A673 (cell line): ENCODE measurements around the gene B4GALNT4. TPM values are rescaled to one million over a fixed set of nuclear protein-coding genes. Genes with fewer than 3 reads are reported as not detected.

Source experiments
- BruUV-seq: library from RNA; stranded (reverse); fragments of 400-500 nt; replicated peaks from 2 replicates; lab custom pipeline; 2021; lab: Mats Ljungman, UMichigan
- CTCF ChIA-PET: fragments of 300-600 bp; sonication (Branson Sonifier 250); formaldehyde crosslinking; loops from one replicate; lab custom pipeline; 2022; ENCODE audit warnings: antibody characterized with exemption; lab: Charles Lee
- POLR2A ChIA-PET: fragments of 300-600 bp; sonication (Branson Sonifier 250); formaldehyde crosslinking; loops from one replicate; lab custom pipeline; 2022; ENCODE audit warnings: antibody characterized with exemption; ENCODE audit not compliant: low non-redundant PET; lab: Charles Lee
- DNase-seq: peaks from one replicate; pipeline ENCODE4 v3.0.0-alpha.2; 2015; ENCODE audit warnings: low spot score
- H3K27ac ChIP-seq: fragments of 200-600 bp; sonication (generic); 2 replicates; pipeline ENCODE4 v1.5.1; 2016; ENCODE audit warnings: mixed run types, low read depth, mild to moderate bottlenecking, mixed read lengths, antibody characterized with exemption, low read length; ENCODE audit not compliant: poor library complexity, severe bottlenecking
- H3K27me3 ChIP-seq: fragments of 200-600 bp; sonication (generic); replicated peaks from 2 replicates; pipeline ENCODE4 v1.6.1; 2017; ENCODE audit warnings: mixed run types, low read depth, mild to moderate bottlenecking, mixed read lengths, antibody characterized with exemption, low read length; ENCODE audit not compliant: insufficient read depth, poor library complexity
- H3K36me3 ChIP-seq: fragments of 200-600 bp; sonication (generic); 2 replicates; pipeline ENCODE4 v1.6.1; 2016; ENCODE audit warnings: mixed run types, mild to moderate bottlenecking, mixed read lengths, antibody characterized with exemption, low read length; ENCODE audit not compliant: insufficient read depth, poor library complexity, severe bottlenecking
- H3K4me1 ChIP-seq: fragments of 200-600 bp; sonication (generic); 2 replicates; pipeline ENCODE4 v1.6.1; 2017; ENCODE audit warnings: mixed run types, mild to moderate bottlenecking, mixed read lengths, antibody characterized with exemption, low read length; ENCODE audit not compliant: insufficient read depth, poor library complexity, severe bottlenecking
- H3K4me3 ChIP-seq: fragments of 200-600 bp; sonication (generic); 2 replicates; pipeline ENCODE4 v1.5.1; 2016; ENCODE audit warnings: low read depth, mixed run types, mild to moderate bottlenecking, mixed read lengths, low read length; ENCODE audit not compliant: poor library complexity, severe bottlenecking
- H3K9me3 ChIP-seq: fragments of 200-600 bp; sonication (generic); 2 replicates; pipeline ENCODE4 v1.6.1; 2016; ENCODE audit warnings: mixed run types, low read depth, mild to moderate bottlenecking, mixed read lengths, antibody characterized with exemption, low read length; ENCODE audit not compliant: poor library complexity, severe bottlenecking
- EZH2 ChIP-seq: fragments of 200-600 bp; sonication (generic); IDR thresholded peaks from 2 replicates; pipeline ENCODE4 v1.6.1; 2017; ENCODE audit warnings: borderline replicate concordance, low read depth, mild to moderate bottlenecking, mixed read lengths, antibody characterized with exemption, low read length; ENCODE audit not compliant: poor library complexity, severe bottlenecking
- intact Hi-C: fragments of 100-400 bp; cut with micrococcal nuclease; formaldehyde crosslinking; loops from one replicate; pipeline ENCODE4 v1.10.0; 2022; ENCODE audit not compliant: unreplicated experiment
- total RNA-seq: library from RNA; stranded (reverse); gene quantifications from 2 replicates; pipeline ENCODE4 v1.2.3, GENCODE V29; 2021
- TF ChIP-seq, protein P1 (sequence below): fragments of 300-800, 200-600 bp; sonication (generic); conservative IDR thresholded peaks from 2 replicates; pipeline ENCODE4 v1.5.1; 2017; ENCODE audit warnings: low read depth, mild to moderate bottlenecking, antibody characterized with exemption, low read length, moderate library complexity, mixed read lengths

B4GALNT4 gene
- total RNA-seq, 1 experiment from 2014 or later, result 19.0 TPM

- intact Hi-C loops, result no loop called here
- no peak for DNase-seq
- CTCF ChIA-PET, result interaction anchor here (0.7 kb wide), 1 partner anchor 131 kb away, joined by 4 read pairs; no protein-coding TSS in a partner anchor
Observed at GRCh38 chr11:382081-382629, 12.9 kb downstream of the B4GALNT4 start.

DNA sequence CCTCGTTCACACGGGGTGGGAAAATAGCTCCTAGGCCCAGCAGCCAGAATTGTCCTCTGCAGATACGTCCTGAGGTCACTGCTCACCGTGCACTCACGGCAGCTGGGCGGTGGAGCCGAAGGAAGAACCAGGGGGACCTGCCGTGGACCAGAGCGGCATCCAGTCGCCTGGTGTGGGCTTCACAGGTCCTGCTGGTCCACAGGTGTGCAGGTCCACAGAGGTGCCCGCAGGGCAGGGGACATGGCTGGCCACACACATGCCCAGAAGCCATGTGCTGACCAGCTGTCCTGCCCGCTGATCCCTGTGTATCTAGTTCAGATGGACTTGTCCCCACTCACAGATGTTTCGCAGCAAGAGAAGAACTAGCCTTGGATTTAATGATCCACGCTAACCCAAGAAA is 14.1 kb downstream of the B4GALNT4 start:
- no peaks in the 10 kb centered on the region for H3K36me3 ChIP-seq
- H3K9me3 ChIP-seq, result peaks cover 6% of the 10 kb centered on the region
- no peaks in the 10 kb centered on the region for H3K4me1 ChIP-seq
- H3K4me3 ChIP-seq, result no peak overlapping the region
- H3K27ac ChIP-seq, result no peak overlapping the region
- intact Hi-C loops, result no loop called here
- TF ChIP-seq EZH2, result no peak
- TF ChIP-seq, protein P1, sequence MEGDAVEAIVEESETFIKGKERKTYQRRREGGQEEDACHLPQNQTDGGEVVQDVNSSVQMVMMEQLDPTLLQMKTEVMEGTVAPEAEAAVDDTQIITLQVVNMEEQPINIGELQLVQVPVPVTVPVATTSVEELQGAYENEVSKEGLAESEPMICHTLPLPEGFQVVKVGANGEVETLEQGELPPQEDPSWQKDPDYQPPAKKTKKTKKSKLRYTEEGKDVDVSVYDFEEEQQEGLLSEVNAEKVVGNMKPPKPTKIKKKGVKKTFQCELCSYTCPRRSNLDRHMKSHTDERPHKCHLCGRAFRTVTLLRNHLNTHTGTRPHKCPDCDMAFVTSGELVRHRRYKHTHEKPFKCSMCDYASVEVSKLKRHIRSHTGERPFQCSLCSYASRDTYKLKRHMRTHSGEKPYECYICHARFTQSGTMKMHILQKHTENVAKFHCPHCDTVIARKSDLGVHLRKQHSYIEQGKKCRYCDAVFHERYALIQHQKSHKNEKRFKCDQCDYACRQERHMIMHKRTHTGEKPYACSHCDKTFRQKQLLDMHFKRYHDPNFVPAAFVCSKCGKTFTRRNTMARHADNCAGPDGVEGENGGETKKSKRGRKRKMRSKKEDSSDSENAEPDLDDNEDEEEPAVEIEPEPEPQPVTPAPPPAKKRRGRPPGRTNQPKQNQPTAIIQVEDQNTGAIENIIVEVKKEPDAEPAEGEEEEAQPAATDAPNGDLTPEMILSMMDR, result no peak
- POLR2A ChIA-PET, result no interaction called here
- H3K27me3 ChIP-seq, result no peaks in the 10 kb centered on the region
- CTCF ChIA-PET, result no interaction called here
- DNase-seq, result no peak
- no TSS peak for BruUV-seq

More at GRCh38 chr11:382081-382629, 12.9 kb downstream of the B4GALNT4 start:
- POLR2A ChIA-PET, result no interaction called here
- no TSS peak for BruUV-seq
- H3K36me3 ChIP-seq, result no peaks in the 10 kb centered on the region
- H3K9me3 ChIP-seq, result peaks cover 6% of the 10 kb centered on the region
- H3K4me3 ChIP-seq, result no peak overlapping the region
- H3K4me1 ChIP-seq, result no peaks in the 10 kb centered on the region
- H3K27me3 ChIP-seq, result no peaks in the 10 kb centered on the region
- TF ChIP-seq EZH2, result no peak
- TF ChIP-seq, protein P1, result no peak
- H3K27ac ChIP-seq, result no peak overlapping the region

GRCh38 chr11:384511-384910 is 15.2 kb downstream of the B4GALNT4 start:
- Histone ChIP-seq H3K36me3 (no peaks in the 10 kb centered on the region), H3K4me3 (no peak overlapping the region), H3K9me3 (peaks cover 6% of the 10 kb centered on the region), H3K27ac (no peak overlapping the region), H3K27me3 (no peaks in the 10 kb centered on the region), H3K4me1 (no peaks in the 10 kb centered on the region)
- no TSS peak for BruUV-seq
- intact Hi-C loops, result no loop called here
- ChIA-PET POLR2A (no interaction called here), CTCF (no interaction called here)
- no peak for DNase-seq
- no peak for TF ChIP-seq EZH2
- TF ChIP-seq, protein P1, result no peak
